ENCODE results near the gene KLHL15. TPM values are rescaled to one million over a fixed set of nuclear protein-coding genes. Genes with fewer than 3 reads are reported as not detected.
"Not testable (repeated sequence)": the region's sequence is repeated elsewhere in the genome, so short reads cannot be mapped to it uniquely, and the experiment has no call there.

KLHL15 gene
- total RNA-seq, 1 experiment from 2014 or later, result 8.1 TPM

DNA sequence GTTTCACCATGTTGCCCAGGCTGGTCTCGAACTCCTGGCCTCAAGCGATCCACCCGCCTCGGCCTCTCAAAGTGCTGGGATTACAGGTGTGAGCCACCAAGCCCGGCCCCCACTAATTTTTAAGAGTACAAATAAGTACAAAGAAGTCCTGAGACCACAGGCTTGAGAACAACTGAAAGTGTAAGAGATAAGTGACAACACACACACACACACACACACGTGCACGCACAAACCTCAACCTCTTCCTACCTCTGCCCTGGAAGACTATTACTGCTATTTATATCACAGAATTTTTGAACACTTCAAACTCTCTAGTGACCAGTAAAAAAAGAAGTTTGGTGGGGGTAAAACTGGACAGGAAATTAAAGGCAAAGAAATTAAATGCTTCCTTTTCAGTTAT, 7.5 kb downstream of the KLHL15 start:
- DNase-seq (ENCODE audit: low spot score), result no peak
- in situ Hi-C loops (cut with HindIII; ENCODE audit: low sequenced_read_pairs), result no loop called here

DNA sequence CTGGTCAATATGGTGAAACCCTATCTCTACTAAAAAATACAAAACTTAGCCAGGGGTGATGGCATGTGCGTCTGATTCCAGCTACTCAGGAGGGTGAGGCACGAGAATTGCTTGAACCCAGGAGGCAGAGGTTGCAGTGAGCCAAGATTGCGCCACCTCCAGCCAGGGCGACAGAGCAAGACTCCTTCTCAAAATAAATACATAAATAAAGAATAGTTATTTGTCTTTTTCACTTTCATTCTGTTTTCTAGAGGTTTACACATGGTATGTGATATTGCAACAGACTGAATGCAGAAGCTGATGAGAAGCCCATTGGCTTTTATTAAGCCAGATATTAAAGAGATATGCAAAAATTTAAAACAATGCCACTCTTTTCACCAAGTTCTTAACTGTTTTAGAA, 8.2 kb downstream of the KLHL15 start:
- in situ Hi-C loops (cut with HindIII; ENCODE audit: low sequenced_read_pairs), result no loop called here
- no peak for DNase-seq (ENCODE audit: low spot score)

GRCh38 chrX:24017674-24018073, 9.3 kb downstream of the KLHL15 start:
- in situ Hi-C loops (cut with HindIII; ENCODE audit: low sequenced_read_pairs), result no loop called here
- no peak for DNase-seq (ENCODE audit: low spot score)

- in situ Hi-C loops (cut with HindIII; ENCODE audit: low sequenced_read_pairs), result no loop called here
- no peak for DNase-seq (ENCODE audit: low spot score)
Observed at GRCh38 chrX:24014388-24015018, 12.5 kb downstream of the KLHL15 start.

- in situ Hi-C loops (cut with HindIII; ENCODE audit: low sequenced_read_pairs), result no loop called here
- DNase-seq (ENCODE audit: low spot score), result no peak
Observed at GRCh38 chrX:24012266-24012665, 14.7 kb downstream of the KLHL15 start.

- DNase-seq (ENCODE audit: low spot score), result no peak
- in situ Hi-C loops (cut with HindIII; ENCODE audit: low sequenced_read_pairs), result no loop called here
Observed at GRCh38 chrX:24005867-24006266, 21.1 kb downstream of the KLHL15 start.

DNA sequence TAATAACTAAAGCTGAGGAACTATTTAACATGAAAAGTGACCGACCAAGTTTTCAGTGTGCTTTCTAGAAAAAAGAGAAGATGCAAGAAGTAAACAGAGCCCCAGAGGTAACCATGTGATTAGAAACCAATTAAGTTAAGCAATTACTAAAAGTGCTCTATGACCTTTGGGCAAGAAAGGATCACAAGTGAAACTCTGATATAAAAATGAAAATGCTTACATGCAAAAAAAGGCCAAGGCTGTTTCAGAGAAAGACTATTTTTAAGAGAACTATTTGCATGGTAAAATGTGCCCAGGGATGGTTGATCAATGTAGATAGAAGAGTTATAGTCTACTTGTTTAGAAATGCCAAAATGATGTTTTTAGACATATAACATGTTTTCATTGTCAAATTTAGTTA, 22.0 kb downstream of the KLHL15 start:
- no peak for DNase-seq (ENCODE audit: low spot score)
- in situ Hi-C loops (cut with HindIII; ENCODE audit: low sequenced_read_pairs), result no loop called here

DNA sequence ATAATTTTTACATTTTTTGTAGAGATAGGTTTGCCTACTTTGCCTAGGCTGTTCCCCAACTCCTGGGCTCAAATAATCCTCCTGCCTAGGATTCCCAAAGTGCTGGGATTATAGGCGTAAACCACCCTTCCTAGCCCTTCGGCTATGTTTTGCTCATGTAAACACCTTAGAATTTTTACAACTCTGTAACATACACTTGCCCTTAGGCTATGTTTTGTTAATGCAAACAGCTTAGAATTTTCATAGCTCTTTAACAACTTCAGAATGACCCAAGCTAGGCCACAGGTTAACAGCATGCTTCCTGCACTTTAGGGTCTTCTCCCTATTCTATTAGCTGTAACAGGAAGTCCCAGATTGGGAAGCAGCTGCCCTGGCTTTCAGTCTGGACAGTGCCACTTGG, 24.2 kb downstream of the KLHL15 start:
- in situ Hi-C loops (cut with HindIII; ENCODE audit: low sequenced_read_pairs), result no loop called here
- no peak for DNase-seq (ENCODE audit: low spot score)

DNA sequence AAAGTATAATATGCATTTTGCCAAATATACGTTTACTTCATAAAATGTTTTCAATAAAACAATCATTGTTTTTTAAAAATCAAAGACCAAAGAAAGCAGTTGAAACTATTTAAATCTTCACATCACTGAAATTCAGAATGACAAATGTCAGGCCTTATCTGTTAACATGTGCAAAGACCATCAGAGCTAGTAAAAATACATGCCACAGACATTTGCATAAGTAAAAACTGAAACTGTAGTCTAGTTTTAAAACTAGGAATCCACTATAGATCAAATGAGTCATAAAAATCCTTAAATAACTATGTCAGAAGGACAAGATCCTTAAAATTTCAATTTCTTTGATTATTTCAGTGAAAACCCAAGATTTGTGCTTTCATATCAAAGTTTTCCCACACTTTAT, 24.8 kb downstream of the KLHL15 start:
- DNase-seq (ENCODE audit: low spot score), result no peak
- in situ Hi-C loops (cut with HindIII; ENCODE audit: low sequenced_read_pairs), result no loop called here

GRCh38 chrX:23999671-24000070, 27.3 kb downstream of the KLHL15 start:
- in situ Hi-C loops (cut with HindIII; ENCODE audit: low sequenced_read_pairs), result no loop called here
- no peak for DNase-seq (ENCODE audit: low spot score)

- in situ Hi-C loops (cut with HindIII; ENCODE audit: low sequenced_read_pairs), result no loop called here
Observed at GRCh38 chrX:23993012-23993633, 33.9 kb downstream of the KLHL15 start.

GRCh38 chrX:23992431-23992830, 34.6 kb downstream of the KLHL15 start:
- in situ Hi-C loops (cut with HindIII; ENCODE audit: low sequenced_read_pairs), result no loop called here
- DNase-seq (ENCODE audit: low spot score), result no peak

More at GRCh38 chrX:23993012-23993633, 33.9 kb downstream of the KLHL15 start:
- DNase-seq (ENCODE audit: low spot score), result no peak

GRCh38 chrX:23990455-23990854, 36.5 kb downstream of the KLHL15 start:
- in situ Hi-C loops (cut with HindIII; ENCODE audit: low sequenced_read_pairs), result no loop called here
- no peak for DNase-seq (ENCODE audit: low spot score)

DNA sequence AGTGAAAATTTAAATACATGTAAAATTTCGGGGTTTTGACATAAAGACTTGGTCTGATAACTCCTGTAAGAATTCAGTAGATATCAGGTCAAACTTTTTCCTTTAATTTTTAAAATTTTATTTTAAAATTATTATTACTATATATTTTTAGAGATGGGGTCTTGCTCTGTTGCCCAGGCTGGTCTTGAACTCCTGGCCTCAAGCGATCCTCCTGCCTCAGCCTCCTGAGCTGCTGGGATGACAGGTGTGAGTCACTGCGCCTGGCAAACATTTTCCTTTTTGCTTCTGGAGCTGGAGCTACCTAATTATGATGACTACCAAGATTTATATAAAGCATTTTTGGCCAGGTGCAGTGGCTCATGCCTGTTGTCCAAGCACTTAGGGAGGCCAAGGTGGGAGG, 37.3 kb downstream of the KLHL15 start:
- in situ Hi-C loops (cut with HindIII; ENCODE audit: low sequenced_read_pairs), result no loop called here
- DNase-seq (ENCODE audit: low spot score), result no peak

DNA sequence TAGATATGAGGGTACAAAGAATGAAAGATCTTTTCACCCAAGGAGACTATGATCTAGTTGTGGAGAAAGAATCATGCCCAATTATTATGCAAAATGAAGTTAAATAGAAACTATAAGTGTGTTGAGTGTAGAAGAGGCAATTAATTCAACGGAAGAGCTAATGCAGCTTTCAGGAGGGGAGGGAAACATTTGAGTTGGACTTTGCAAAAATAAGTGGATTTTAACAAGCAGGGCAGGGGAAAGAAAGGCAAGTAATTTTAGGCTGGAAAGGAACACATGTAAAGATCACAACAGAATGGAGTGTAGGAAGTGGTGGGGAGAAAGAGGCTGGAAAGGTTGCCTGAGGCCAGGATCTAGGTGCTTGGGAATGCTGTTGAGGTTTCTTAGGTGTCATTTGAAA, 44.1 kb downstream of the KLHL15 start:
- in situ Hi-C loops (cut with HindIII; ENCODE audit: low sequenced_read_pairs), result no loop called here
- no peak for DNase-seq (ENCODE audit: low spot score)

DNA sequence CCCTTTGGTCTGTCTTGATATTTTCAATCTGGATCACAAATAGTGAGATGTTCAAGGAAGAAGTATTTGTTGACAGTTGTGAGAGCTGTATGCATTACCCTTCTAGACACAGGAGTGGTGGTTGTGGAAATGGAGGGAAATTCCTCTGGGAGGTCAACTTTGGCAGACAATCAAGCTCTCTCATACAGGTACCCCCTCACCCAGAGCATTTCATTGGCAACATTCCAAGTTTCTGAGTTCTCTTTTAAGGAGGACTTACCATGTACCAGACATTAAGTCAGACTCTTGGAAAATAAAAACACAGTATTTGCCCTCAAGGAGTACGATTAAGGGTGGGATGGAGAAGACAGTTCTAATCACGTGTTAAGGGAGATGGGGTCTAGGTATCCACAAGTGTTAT, 45.3 kb downstream of the KLHL15 start:
- DNase-seq (ENCODE audit: low spot score), result no peak
- in situ Hi-C loops (cut with HindIII; ENCODE audit: low sequenced_read_pairs), result no loop called here

DNA sequence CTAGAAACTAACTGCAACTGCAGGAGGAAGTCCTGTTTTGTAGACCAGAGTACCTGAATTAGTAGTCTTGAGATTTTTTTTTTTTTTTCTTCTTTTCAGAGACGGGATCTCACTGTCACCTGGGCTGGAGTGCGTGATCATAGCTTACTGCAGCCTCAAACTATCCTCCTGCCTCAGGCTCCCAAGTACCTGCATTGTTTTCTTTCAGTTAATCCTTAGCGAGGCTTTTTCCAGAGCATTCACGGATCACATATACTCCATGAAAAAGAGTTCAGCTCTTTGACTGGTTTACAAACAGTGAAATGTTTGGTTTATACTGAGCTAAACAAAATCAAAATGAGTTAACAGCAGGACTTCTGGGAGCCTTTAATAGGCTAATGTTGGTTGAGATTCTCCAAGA, 45.8 kb downstream of the KLHL15 start:
- in situ Hi-C loops (cut with HindIII; ENCODE audit: low sequenced_read_pairs), result no loop called here
- no peak for DNase-seq (ENCODE audit: low spot score)

GRCh38 chrX:23980011-23980441, 47.0 kb downstream of the KLHL15 start:
- in situ Hi-C loops (cut with HindIII; ENCODE audit: low sequenced_read_pairs), result no loop called here
- no peak for DNase-seq (ENCODE audit: low spot score)

DNA sequence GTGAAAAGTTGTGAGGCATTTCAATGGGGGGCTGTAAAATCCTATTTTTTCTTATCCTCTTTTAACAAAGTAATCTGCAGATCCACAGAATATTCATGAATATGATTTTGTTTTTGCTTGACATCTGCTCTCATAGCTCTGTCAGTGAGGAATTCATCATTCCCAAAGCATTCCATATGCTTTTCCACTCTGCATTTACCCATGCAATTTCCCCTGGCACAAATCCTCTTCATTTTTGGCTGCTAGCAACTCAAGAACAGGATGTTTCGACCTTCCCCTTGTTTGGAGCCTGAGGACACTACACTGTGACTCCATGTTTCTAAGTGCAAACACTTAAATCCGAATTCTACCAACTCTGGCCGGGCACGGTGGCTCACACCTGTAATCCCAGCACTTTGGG, 48.5 kb downstream of the KLHL15 start:
- in situ Hi-C loops (cut with HindIII; ENCODE audit: low sequenced_read_pairs), result no loop called here
- no peak for DNase-seq (ENCODE audit: low spot score)

GRCh38 chrX:23965630-23966029, 61.4 kb downstream of the KLHL15 start:
- DNase-seq (ENCODE audit: low spot score); in situ Hi-C loops (cut with HindIII; ENCODE audit: low sequenced_read_pairs): not testable (repeated sequence)

- in situ Hi-C loops (cut with HindIII; ENCODE audit: low sequenced_read_pairs), result no loop called here
- DNase-seq (ENCODE audit: low spot score), result no peak
Observed at GRCh38 chrX:23964191-23964590, 62.8 kb downstream of the KLHL15 start.
